Activated naive CD4-positive, alpha-beta T cell treated with anti-CD3 and anti-CD28 coated beads, Interleukin-2, amount 50 U/mL, for 16 hours (primary cell): ENCODE results near the gene DCAF4L1.

Experiments used
- DNase-seq: peaks from one replicate; pipeline ENCODE4 v3.0.0-alpha.2; 2020

DCAF4L1 gene

DNA sequence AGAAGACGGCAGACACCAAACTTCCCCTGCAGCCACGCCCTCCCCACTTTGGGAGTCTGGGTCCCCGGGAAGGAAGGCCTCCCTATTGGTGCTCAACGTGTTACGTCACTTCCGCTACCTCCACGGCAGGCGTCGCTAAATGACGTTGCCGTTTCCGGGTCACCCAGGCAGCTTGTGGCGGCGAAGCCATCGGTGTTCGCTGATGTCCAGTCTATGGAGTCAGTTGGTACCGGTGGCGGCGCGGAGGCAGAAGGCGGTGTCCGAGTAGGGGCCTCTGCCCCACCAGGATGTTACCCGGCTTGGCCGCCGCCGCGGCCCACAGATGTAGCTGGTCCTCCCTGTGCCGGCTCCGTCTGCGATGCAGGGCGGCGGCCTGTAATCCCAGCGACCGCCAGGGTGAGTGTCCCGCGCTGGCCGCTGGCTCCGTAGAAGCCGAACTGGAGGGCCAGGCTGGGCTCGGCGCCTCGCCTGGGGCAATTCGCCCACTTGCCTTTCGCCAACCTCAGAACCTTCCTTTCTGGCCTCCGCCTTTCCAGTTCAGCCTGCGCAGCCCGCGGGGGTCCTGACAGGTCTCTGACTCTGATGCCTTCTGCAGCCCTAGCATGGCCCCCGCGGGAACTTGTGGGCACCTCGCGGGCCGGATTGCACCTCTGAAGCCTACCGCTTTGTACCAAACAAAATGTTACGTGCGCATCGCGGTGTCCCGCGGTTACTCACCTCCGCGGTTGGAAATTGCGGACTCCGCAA is 9.0 kb downstream of the DCAF4L1 start, which contains the start of gene SLC30A9:
Gene SLC30A9 (plus strand): TSS at position 166 of the 747 bp plus-strand sequence. CDS start 122 bp downstream, at position 288.
- peak; percentile 91 for DNase-seq

DNA sequence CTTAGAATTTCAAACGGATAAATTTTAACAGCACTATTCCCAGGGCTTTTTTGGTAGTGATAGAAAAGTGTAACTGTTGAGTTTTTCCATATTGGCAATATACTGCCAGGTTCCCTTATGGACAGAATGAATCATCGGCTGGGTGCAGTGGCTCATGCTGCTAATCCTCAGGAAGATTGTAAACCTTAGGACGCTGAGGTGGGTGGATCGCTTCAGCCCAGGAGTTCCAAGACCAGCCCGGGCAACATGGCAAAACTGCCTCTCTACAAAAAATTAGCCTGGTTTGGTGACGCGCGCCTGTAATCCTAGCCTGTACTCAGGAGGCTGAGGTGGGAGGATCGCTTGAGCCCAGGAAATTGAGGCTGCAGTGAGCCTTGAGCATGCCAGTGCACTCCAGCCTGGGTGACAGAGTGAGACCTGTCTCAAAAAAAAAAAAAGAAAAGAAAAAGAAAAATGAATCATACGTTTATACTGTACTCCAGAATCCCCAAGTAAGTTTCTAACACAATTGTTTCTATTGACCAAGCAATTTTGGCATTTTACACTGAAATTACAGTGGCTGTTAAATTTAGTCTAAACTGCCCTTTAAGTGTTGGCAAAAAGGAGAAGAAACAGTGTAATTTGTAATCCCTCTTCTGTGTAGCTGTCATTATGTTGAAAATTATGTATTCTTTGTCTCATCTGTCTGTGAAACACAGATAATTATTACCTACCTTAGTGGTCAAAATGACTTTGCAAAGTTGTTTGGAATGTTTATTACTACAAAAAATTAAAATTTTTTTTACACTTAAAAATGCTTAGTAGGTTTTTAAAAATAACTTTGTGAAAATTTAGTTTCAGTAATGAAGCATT is 10.6 kb downstream of the DCAF4L1 start:
- DNase-seq: no peak

DNA sequence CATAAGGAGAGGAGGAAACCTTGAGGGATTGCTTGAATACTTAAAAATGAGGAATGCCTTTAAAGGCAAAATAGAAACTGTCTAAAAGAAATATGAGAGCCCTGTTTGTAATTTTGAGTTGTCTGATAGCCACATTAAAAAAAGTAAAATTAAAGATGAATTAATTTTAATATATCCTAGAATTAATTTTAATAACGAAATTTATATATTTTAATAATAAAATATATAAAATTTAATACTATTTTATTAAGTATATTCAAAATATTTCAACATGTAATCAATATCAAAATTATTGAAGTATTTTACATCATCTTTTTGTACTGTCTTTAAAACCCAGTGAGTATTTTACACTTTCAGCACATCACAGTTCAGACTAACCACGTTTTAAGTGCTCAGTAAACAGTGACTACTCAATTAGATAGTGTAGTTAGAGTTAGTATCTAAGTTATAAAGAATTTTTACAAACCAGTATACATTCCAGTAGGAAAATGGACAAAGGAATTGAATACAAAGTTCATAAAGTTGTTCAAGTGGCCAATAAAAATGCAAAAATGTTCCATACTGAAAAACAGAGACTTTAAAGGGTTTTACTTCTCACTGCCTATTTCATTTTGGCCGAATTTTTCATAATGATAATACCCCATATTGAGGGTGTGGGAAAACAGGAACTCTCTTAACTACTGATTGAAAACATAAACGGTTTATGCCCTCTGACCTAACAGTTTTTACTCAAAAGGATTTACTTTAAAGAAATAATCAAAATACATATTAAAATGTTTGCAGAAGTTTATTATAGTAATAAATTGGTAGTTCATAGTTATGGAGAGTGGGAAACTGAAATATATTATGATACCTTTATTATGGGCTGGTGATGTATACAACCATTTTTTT is 11.7 kb downstream of the DCAF4L1 start:
- no peak for DNase-seq

DNA sequence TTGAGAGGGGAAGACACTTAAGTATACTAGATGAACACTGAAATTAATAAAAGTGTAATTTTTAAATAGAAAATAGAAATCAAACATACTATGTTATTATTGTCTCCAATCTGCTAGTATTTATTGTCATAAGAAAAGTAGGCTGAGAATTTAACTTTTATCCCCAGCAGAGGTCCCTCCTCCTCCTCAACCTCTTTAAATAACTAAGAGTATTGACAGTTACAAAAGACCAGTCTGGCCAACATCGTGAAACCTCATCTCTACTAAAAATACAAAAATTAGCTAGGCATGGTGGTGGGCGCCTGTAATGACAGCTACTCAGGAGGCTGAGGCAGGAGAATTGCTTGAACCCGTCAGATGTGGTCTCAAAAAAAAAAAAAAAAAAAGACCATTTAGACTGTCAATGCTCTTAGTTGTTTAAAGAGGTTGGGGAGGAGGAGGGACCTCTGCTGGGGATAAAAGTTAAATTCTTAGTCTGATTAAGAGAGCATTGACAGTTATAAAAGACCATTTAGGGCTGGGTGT is 13.0 kb downstream of the DCAF4L1 start:
- no peak for DNase-seq

DNA sequence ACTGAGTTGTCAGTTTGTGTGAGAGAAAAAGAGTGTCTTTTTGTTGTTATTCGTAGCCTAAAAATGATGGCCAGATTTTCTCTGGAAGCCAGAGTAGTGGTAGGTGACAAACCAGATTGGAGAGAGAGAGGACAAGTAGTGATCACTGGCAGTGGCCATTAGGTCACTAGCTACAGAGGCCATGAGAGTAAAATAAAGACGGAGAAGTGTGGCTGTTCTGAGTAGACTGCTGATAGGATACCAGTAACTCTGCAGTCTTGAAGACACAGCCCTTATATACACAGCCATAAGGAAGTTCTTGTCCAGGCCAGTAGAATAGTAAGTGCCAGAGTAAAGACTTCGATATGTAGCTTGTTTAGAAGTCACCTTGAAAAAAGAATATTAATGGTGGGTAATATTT is 16.5 kb downstream of the DCAF4L1 start:
- DNase-seq: no peak

DNA sequence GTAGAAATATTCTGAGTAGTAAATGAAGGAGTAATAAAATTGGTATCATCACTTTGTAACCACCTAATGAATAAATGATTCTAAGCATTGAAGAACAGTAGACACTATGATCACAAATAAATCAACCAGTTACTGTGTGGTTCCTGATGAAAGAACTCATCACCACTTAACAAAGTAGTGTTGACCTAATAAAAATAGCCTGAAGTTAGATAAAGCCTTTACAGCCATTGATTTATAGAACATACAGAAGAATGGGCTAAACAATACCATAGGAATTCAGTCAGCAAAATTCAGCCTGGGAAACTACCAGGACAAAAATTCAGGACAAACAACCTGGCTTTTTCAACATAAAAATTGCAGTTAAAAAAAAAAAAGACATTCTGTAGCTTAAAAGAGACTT is 17.8 kb downstream of the DCAF4L1 start:
- DNase-seq: no peak

- no peak for DNase-seq
These were observed 26.6 kb downstream of the DCAF4L1 start for GRCh38 chr4:42008011-42008786.

DNA sequence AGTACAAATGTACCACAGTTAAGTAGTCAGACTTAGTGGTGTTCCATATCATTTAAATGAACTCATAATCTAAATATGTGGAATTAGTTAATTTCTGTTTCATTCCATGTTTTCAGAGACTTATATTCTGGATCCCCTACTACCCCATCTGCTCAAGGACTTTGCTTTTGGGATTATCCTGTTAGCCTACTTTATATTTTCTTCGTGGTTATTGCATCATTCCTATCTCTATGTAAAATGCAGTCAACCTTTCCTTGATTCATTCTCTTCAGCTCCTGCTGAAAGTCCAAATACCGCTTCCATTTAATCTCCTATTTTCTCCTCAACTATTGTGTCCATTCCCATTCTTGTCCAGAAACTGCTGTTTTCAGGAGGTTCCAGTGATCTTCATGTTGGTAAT is 33.9 kb downstream of the DCAF4L1 start:
- DNase-seq: no peak

GRCh38 chr4:42018451-42018850 is 36.9 kb downstream of the DCAF4L1 start:
- no peak for DNase-seq
